ENCODE results near the gene C10orf120.

The C10orf120 gene

DNA sequence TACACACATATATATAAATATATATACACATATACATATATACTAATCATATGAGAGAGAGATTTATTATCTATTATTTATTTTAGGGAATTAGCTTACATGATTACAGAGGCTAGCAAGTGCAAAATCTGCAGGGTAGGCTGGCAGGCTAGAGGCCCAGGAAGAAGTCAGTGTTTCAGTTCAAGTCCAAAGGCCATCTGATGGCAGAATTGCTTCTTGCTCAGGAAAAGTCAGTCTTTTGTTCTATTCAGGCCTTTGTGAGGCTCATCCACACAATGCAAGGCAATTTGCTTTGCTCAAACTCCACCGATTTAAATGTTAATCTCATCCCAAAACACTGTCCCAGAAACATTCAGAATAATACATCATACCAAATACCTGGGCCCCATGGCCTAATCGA is 2.6 kb upstream of the C10orf120 start:
- no peak for DNase-seq

DNA sequence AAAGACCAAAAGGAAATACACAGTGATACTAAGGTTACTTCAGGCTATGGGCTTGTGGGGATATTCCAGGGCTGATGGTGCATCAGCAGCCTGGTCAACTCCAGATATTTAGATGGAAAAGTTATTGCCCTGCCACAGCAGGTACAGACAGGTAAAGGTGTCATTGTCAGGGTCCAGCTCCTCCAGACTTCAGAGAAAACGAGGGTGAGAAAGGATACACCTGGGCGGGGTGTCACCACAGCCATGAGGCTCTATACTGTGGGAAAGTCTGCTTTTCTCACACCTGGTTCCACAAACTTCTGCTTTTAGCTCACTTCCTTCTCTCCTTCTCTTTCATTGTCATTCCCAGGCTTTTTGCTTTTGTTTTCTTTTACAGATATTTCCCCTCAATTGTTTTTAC is 2.0 kb upstream of the C10orf120 start:
- DNase-seq = no peak

GRCh38 chr10:122696687-122697086 is 3.0 kb downstream of the C10orf120 start:
- no peak for DNase-seq

- DNase-seq = no peak
These were observed 6.9 kb downstream of the C10orf120 start for GRCh38 chr10:122692744-122693143.

- DNase-seq = no peak
These were observed 10.4 kb downstream of the C10orf120 start for GRCh38 chr10:122689146-122689820.

- no peak for DNase-seq
These were observed 11.2 kb downstream of the C10orf120 start for GRCh38 chr10:122688293-122688989.

DNA sequence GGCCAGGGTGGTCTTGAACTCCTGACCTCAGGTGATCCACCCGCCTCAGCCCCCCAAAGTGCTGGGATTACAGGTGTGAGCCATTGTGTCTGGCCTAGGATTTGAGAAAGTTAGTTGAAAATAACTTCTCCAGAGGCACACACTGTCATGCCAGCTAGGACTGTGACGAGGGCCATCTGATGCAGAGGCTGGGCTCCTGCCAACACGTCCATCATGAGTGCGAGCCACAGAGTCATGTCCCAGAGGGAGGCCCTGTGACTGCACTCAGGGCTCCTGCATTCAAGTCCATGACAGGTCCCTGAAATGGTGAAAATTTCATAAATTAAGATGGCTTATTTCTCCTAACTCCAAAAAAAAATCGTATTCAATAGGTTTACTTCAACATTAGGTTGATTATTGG is 17.1 kb downstream of the C10orf120 start:
- no peak for DNase-seq

GRCh38 chr10:122678266-122678665 is 21.4 kb downstream of the C10orf120 start:
- no peak for DNase-seq

- DNase-seq = no peak
These were observed 24.4 kb downstream of the C10orf120 start for GRCh38 chr10:122675278-122675677.

GRCh38 chr10:122674781-122675180 is 24.9 kb downstream of the C10orf120 start:
- no peak for DNase-seq

- DNase-seq = no peak
These were observed 25.9 kb downstream of the C10orf120 start for GRCh38 chr10:122673731-122674130.

DNA sequence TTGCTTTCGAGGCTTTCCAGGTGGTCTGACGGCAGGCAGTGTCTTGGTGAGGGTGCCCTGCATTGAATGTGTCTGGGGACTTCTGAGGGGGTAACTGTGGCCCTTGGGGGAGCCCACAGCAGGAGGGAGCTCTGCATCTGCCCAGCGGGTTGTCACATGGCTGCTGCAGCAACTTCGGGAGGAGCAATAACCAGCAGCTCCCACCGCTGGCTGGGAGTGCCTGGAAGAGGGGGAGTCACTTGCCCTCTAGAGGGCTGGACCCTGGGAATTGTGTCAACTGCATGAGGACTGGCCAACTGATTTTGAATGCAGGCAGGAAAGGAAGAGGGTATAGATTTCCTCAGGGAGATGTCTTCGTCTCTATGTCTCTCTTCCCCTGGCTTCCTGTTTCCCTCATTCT is 26.4 kb downstream of the C10orf120 start:
- no peak for DNase-seq

DNA sequence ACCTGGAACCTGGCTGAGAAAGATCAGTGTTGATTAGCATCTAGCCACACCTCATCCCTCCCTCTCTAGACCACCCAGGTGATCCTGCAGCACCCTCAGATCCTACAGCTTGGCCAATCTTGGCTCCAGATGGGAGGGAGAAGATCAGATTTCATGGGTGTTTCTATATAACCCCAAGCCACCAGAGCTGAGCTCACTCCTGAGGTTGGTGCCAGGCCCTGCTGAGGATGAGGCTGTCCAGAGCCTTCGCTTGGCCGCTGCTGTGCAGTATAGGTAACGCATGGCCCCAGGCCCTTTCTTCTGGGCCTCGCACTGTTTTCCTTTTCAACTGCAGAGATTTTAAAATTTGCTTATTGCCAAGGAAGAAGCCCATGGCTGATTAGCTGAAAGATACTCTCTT is 27.0 kb downstream of the C10orf120 start:
- DNase-seq = no peak

- no peak for DNase-seq
These were observed 28.3 kb downstream of the C10orf120 start for GRCh38 chr10:122671355-122671754.

- DNase-seq = no peak
These were observed 29.8 kb downstream of the C10orf120 start for GRCh38 chr10:122669842-122670241.

- DNase-seq = no peak
These were observed 30.6 kb downstream of the C10orf120 start for GRCh38 chr10:122669045-122669444.

DNA sequence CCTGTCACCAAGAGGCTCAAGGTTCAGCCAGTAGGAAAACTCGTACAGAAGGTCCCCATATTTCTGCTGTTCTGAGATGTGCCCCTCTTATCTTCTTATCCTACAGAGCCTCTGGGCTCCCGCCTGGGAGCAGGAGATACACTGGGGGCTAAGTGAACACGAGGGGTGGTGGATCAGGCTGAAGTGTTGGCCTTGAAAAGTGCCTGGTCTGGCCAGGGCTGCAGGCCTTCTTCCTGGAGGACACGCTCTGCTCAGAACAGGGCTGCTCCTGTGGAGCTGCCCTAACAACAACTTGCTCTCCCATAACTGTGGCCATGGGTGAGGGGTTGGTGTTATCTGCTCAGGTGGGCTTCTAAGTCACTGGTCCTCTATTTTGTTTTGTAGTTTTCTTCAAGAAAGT is 33.7 kb downstream of the C10orf120 start:
- no peak for DNase-seq

DNA sequence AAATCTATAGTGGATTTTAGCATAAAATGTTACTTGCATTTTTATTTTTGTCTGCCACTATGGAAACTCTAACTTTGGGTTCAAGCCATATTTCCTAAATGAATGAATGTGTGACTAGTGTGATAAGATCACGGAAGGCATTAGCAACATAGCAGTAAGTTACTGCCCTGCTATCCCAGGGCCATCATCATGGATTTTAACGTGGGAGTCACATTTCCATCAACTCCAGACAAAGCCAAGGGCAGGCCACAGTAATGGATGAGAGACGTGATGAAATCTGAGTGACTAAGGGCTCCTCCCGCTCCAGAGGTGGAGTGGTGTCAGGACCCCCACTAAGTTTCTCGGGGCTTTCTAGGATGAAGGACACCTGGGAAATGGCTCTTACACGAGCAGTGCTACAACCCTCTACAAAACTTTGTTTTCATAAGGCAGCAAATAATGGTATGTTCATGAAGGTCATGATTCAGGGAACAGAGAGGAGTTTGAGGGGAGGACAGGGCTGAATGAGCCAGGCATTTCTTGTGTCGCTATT is 34.3 kb downstream of the C10orf120 start:
- DNase-seq = no peak

- no peak for DNase-seq
These were observed 35.1 kb downstream of the C10orf120 start for GRCh38 chr10:122664501-122664900.

- DNase-seq = no peak
These were observed 36.0 kb downstream of the C10orf120 start for GRCh38 chr10:122663516-122664130.

DNA sequence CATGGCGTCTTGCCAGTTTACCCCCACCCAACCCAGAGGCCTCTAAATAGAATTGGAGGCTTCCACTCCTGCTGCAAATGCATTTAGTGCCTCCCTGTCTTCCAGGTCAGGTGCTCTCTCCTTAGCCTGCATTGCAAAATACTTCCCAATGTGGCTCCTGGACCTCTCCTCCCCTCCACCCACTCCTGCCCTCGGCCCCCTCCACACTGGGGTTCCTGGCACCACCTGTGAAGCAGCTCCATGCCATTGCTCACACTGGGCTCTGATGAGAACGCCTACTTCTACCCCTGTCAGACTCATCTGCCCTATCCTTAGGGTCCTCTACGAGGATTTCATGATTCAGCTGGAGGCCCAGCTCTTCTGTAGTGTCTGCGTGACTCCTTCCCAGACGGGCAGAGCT is 37.4 kb downstream of the C10orf120 start:
- no peak for DNase-seq

GRCh38 chr10:122660696-122661095 is 39.0 kb downstream of the C10orf120 start:
- DNase-seq = no peak

DNA sequence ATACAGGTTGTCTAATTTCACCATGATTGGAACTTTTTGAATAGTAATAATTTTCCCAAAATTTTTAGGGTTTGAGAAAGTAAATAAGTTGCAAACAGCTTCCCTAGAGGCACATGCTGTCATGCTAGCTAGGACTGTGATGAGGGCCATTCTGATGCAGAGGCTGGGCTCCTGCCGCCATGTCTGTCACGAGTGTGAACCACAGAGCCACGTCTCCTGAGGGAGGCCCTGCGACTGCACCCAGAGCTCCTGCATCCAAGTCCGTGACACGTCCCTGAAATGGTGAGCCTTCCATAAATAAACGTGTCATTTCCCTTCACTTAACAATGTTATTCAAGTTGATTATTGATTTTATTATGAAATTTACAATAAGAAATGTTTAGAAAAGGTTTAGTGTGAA is 40.0 kb downstream of the C10orf120 start:
- DNase-seq = no peak

- DNase-seq = no peak
These were observed 40.5 kb downstream of the C10orf120 start for GRCh38 chr10:122659126-122659525.

Measured in NCI-H446 (cell line).